Panc1 (cell line): ENCODE data around the gene TSHZ2.

ENCODE experiments used
- POLR2AphosphoS5 ChIP-seq: IDR thresholded peaks from 2 replicates; pipeline ENCODE4 v1.6.1; 2012; ENCODE audit warnings: mild to moderate bottlenecking, low read depth, low read length, moderate library complexity
- SIN3A ChIP-seq: IDR thresholded peaks from 2 replicates; pipeline ENCODE4 v1.6.1; 2012; ENCODE audit warnings: low read depth, mild to moderate bottlenecking, low read length, moderate library complexity, borderline replicate concordance; ENCODE audit not compliant: insufficient read depth
- TCF7L2 ChIP-seq: IDR thresholded peaks from 2 replicates; pipeline ENCODE4 v1.6.1; 2011; ENCODE audit warnings: mild to moderate bottlenecking, low read depth, low read length, inconsistent platforms
- TF ChIP-seq, protein P1 (sequence below): fragments of 450-650 bp; IDR thresholded peaks from 2 replicates; pipeline ENCODE4 v1.5.1; 2017; ENCODE audit warnings: mild to moderate bottlenecking
- TF ChIP-seq, protein P2 (sequence below), 2 experiments: IDR thresholded peaks; 2 replicates each; pipeline ENCODE4 v1.6.1; 2011 to 2012; ENCODE audit warnings: low read depth in 2 of 2, control low read depth in 1 of 2, low read length in 1 of 2, mild to moderate bottlenecking in 1 of 2, moderate library complexity in 1 of 2; ENCODE audit not compliant: insufficient read depth in 1 of 2

DNA sequence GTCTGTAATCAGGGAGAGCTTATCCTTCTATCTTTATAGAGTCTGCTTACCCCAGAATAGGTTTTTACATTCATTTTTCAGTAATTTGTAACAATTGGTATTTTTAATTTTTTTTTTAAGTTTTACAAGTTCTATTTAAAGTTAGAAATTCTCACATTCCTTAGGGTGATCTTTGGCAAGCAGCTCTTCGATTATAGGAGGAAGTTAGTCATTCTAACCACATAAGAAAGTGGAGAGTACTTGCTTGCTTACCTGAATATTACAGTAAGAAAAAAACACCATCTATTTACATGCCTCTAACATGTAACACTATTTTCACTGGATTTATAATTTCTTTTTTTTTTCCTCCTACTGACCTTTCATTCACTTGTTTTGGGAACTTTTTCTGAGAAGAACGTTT is 6.7 kb downstream of the TSHZ2 start:
- TF ChIP-seq, protein P1, sequence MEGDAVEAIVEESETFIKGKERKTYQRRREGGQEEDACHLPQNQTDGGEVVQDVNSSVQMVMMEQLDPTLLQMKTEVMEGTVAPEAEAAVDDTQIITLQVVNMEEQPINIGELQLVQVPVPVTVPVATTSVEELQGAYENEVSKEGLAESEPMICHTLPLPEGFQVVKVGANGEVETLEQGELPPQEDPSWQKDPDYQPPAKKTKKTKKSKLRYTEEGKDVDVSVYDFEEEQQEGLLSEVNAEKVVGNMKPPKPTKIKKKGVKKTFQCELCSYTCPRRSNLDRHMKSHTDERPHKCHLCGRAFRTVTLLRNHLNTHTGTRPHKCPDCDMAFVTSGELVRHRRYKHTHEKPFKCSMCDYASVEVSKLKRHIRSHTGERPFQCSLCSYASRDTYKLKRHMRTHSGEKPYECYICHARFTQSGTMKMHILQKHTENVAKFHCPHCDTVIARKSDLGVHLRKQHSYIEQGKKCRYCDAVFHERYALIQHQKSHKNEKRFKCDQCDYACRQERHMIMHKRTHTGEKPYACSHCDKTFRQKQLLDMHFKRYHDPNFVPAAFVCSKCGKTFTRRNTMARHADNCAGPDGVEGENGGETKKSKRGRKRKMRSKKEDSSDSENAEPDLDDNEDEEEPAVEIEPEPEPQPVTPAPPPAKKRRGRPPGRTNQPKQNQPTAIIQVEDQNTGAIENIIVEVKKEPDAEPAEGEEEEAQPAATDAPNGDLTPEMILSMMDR, result no peak
- no peak for TF ChIP-seq POLR2AphosphoS5
- TF ChIP-seq, protein P2, sequence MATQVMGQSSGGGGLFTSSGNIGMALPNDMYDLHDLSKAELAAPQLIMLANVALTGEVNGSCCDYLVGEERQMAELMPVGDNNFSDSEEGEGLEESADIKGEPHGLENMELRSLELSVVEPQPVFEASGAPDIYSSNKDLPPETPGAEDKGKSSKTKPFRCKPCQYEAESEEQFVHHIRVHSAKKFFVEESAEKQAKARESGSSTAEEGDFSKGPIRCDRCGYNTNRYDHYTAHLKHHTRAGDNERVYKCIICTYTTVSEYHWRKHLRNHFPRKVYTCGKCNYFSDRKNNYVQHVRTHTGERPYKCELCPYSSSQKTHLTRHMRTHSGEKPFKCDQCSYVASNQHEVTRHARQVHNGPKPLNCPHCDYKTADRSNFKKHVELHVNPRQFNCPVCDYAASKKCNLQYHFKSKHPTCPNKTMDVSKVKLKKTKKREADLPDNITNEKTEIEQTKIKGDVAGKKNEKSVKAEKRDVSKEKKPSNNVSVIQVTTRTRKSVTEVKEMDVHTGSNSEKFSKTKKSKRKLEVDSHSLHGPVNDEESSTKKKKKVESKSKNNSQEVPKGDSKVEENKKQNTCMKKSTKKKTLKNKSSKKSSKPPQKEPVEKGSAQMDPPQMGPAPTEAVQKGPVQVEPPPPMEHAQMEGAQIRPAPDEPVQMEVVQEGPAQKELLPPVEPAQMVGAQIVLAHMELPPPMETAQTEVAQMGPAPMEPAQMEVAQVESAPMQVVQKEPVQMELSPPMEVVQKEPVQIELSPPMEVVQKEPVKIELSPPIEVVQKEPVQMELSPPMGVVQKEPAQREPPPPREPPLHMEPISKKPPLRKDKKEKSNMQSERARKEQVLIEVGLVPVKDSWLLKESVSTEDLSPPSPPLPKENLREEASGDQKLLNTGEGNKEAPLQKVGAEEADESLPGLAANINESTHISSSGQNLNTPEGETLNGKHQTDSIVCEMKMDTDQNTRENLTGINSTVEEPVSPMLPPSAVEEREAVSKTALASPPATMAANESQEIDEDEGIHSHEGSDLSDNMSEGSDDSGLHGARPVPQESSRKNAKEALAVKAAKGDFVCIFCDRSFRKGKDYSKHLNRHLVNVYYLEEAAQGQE (IDR thresholded peaks at IDR 0.05; ENCODE audit: insufficient read depth in 1 of 2, low read depth in 2 of 2, low read length in 1 of 2), result no peak
- no peak for TF ChIP-seq TCF7L2
- no peak for TF ChIP-seq SIN3A
